GM21717 (cell line): ENCODE measurements around the gene PRUNE2.

Experiments
- ATAC-seq: cut with Tn5 transposase; IDR thresholded peaks from one replicate; pipeline ENCODE4 v1.9.1; 2021; ENCODE audit warnings: mild to moderate bottlenecking, moderate library complexity; ENCODE audit not compliant: unreplicated experiment

PRUNE2 gene

DNA sequence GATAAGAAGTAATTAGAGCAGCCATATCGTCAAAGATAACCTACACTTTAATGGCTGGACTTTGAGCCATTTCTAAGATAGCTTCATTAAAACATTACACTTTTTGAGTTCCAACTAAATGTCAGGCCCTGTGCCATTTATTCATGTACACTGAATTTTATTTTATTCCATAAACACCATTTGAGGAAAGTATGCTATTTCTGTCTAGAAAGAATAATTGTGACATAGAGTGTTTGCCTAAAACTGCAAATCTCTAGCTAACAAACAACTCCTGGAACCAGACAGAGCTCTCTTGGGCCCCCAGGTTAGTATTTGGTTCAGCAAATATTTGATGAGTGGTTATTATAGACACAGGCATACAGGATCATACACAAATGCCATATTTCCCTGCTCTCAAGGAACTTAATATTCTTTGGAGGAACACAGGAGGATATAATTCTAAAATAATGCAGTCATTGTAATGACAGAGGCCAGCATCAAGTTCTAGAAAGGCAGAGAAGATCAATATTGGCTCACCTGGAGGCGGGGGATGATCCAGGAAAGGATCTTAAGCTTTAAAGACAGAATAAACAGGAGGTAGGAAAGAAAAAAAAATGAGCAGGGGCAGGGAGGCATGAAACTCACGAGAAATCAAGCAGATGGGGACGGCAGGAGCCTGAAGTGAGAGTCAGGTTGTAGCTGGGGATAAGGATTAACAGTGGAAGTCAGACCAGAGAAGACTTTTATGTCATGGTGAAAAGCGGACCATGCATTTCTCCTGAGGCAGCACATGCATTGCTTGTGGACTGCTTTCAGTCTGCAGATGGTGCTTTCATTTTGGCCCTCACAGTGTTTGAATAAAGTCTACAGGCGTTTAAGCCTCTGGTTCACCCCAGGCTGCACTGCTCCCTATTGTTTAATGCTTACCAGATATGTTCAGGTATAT, 319.3 kb downstream of the PRUNE2 start:
- ATAC-seq: no peak

DNA sequence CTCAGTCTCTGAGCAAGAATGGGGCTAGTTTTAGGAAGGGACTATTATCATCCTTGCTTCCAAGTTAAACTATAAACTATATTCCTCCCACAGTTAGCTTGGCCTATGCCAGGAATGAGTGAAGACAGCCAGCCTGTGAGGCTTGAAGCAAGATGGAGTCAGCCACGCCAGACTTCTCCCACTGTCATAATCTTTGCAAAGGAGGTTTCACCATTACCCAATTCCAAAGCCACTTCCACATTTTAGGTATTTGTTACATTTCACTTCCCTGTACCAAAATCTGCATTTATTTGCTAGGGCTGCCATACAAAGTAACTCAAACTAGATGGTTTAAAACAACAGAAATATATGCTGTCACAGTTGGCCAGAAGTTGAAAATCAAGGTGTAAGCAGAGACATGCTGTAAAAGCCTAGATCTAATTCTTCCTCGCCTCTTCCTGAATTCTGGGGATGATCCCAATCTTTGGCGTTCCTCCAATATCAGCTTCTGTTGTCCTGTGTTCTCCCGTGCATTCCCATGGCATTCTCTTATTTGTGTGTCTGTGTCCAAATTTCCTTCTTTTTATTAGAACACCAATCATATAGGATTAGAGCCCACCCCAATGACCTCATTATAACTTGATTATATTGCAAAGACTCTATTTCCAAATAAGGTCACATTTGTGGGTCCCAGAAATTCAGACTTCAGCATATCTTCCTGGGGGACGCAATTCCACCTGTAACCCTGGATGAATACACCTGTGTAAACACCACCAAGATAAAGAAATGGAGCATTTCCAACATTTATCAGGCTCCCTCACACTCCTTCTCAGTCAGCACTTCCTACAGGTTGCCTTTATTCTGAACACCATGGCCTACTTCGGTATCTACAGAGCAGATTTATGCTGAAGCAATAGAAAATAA, 320.2 kb downstream of the PRUNE2 start:
- ATAC-seq: no peak

DNA sequence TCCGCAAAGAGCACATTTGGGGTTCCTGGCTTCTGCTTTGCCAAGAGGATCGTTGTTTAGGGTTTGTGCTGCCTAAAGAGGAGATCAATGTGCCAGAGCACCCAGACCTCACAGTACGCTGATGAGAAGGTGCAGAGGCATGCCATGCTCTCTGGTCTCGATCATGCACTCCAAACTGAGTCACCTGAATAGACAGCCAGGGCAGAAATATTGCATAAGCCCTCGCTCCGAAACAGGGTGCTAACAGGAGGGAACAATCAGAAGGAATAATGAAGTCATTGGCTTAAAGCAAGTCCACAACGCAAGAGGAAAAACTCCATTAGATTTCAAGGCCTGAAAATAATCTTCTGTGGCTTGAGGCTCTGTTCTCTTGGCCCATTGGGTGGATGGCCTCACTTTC, 322.7 kb downstream of the PRUNE2 start:
- no peak for ATAC-seq

DNA sequence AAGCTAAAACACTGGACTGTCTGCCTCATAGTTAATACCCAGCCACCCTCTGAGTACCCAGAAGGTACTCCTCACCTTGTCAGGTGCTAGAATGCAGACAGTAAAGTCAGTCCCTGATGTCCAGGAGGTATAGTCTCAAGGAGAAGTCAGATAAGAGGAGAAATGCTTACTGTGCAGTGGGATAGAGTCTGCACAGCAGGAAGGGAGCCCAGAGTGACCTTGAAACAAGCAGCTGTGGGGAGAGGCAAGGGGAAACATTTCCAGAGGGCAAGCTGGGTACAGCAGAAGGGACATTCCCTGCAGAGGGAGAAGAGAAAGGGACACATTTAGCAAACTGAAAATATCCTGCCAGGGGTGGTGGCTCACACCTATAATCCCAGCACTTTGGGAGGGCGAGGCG, 324.2 kb downstream of the PRUNE2 start:
- no peak for ATAC-seq

DNA sequence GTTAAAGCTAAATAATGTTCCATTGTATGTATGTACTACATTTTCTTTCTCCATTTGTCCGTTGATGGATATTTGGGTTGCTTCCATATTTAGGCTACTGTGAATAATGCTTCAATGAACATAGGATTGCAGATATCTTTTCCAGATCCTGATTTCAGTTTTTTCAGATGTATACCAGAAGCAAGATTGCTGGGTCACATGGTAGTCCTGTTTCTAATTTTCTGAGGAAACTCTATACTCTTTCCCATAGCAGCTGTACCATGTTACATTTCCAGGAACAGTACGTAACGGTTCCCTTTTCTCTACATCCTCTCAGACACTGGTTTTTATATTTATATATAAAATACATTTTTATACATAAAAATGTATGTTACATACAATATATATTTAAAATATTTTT, 325.1 kb downstream of the PRUNE2 start:
- ATAC-seq: no peak

DNA sequence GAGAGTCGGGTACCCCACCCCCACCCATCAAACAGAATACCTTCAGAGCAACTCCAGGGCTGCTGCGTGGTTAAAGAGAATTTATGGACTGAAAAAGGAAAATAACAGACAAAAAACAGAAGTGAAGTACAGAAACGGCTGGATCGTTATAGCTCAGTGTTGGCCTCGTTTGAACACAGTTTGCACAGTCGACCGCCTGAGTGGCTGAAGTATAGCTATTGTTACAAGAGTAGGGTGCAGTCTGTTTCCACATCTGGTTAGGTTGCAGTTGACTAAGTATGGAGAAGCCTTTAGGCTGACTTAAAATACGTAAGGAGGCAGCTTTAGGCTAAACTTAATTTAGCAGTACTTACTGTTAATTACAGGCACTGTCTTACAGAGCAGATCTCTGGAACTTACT, 325.7 kb downstream of the PRUNE2 start:
- ATAC-seq: no peak

DNA sequence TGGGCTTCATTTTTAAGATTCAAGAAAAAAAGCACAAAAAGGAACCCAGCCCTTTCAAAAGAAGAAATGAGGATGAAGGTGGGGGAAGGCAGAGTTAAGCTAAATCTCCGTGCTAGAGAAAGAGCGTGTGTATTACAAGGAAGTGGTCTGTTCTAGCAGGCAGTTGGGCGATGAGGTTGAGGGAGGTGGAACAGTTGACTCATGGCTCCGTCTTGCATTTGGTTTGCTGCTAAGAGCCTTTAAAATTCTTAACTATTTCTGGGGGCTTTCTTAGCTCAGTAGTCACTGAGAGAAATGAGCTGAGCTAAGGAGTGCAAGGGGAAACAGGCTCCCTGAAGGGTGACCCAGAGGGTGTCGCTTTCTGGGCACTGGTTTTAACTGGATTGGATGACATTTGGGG, 329.6 kb downstream of the PRUNE2 start:
- ATAC-seq: peak; percentile 73

DNA sequence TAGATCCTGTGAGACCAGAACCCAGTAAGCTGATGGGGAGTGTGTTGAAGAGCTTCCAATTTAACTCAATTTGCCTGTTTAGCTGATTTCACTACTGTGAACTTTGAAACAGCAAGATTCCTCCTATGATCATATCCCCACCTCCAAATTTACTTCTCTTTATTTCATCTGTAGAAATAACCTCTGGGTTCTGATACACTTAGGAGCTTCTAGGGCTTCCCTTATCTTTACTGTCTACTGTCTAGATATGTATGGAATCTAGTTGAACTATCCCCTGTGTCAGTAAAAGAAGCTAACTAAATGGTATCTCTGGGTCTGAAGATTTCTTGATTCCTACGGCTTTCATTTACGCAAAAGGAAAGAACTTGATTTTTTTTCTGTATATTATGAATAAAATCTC, 330.2 kb downstream of the PRUNE2 start:
- ATAC-seq: no peak

DNA sequence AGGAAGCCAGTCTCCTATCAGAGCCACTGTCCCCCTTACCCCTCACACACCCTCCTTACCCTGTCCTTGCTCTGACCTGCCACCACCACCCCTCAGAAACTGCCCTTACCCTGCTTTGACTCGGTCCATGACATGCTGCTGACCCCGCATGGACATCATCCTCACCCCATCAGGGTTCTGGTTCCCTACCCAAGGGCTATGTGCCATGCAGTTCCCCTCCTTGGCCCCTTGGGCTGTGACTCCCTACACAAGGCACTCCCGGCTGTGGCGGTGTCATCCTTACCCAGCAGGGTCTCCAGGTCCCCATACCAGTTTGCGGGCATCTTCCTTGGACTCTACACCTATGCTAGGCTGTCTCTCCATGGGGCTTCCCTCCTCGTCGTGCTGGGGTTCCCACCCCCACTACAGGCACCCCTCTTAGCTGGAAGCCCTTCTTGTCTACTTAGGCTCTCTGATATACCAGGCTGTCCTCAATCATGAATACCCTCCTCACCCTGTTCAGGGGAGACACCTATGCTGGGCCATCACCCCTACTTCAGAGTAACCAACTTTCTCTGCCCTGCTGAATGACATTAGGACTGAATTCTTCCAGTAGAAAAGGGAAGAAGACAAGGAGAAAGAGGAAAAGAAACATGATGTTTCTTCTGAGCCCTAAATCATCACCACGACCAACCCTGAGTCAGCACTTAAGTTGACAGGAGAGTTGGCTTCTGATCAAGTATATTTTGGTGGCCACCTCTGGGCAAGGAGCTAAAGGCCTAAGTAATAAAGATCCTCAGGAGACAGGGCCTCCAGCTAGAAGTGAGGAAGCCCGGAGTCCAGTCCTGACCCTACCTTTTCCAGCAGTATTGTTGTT, 331.8 kb downstream of the PRUNE2 start:
- no peak for ATAC-seq

DNA sequence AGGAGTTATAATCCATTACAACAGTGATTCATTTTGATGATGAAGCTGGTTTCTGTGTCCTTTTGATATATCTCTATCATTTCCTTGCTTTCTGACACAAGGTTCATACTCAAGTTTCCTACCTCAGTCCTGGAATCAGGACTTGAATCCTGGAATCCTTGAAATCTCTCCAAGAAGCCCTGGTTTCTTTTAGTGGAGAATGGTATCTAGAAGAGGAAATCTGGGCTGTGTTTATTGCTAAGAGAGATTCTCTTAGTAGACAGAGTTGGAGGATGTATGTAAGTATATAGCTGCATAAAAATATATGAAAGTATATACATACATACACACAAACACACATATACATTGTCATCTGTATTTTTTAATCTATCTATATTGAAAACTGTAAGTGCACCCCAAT, 332.5 kb downstream of the PRUNE2 start:
- ATAC-seq: no peak

DNA sequence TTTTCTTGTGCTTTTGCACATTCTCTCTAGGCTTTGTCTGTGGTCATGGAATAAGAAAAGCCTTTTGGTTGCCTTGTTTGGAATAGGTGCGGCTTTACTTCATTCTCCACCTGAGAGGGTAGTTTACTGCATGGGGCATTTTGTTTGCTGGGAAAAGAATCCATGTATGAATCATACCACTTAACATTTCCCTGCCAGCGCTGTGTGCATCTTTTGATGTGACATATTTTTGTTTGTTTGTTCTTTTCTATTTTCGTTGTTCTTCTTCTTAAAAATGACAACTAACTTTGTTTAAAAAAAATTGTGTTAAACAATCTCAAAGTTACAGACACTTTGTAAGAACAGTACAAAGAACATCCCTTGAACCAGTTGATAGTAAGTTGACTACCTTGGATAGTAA, 333.8 kb downstream of the PRUNE2 start:
- no peak for ATAC-seq

DNA sequence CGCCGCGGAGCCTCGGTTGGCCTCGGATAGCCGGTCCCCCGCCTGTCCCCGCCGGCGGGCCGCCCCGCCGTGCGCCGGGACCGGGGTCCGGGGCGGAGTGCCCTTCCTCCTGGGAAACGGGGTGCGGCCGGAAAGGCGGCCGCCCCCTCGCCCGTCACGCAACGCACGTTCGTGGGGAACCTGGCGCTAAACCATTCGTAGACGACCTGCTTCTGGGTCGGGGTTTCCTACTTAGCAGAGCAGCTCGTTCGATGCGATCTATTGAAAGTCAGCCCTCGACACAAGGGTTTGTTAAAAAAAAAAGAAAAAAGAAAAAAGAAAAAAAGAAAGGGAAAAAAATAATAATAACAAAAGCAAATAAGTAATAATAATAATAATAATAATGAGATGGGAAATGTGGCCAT, 334.2 kb downstream of the PRUNE2 start:
- no peak for ATAC-seq

DNA sequence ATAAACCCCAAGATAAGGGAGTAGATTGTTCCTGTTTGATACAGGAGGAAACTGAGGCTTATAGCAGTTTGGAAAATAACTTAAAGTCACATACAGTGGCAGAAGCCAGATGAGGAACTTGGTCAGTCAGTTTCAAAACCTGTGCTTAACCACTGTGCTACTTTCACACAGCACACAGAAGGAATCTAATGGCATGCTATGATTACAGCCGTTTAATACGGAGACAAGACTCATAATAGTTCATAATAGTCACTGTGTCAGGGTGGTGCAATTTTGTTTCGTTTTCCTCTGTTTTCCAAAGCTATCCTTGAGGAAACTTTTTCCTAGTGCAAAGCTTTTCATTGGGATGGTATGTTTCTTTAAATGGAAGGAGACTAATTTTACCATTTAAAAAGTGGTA, 334.6 kb downstream of the PRUNE2 start:
- ATAC-seq: peak; percentile 77

DNA sequence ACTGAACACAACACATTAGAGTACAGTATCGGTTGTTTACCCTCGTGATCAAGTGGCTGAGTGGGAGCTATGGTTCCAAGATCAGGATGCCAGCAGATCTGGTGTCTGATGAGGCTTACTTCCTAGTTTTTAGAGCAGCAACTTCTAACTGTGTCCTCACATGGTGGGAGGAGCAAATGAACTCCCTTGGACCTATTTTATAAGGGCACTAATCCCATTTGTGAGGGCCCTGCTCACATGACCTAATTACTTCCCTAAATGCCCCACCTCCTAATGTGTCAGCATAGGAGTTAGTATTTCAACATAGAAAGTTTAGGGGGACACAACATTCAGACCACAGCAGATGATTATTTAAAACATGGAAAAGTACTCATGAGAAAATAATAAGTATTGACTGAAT, 335.1 kb downstream of the PRUNE2 start:
- no peak for ATAC-seq

DNA sequence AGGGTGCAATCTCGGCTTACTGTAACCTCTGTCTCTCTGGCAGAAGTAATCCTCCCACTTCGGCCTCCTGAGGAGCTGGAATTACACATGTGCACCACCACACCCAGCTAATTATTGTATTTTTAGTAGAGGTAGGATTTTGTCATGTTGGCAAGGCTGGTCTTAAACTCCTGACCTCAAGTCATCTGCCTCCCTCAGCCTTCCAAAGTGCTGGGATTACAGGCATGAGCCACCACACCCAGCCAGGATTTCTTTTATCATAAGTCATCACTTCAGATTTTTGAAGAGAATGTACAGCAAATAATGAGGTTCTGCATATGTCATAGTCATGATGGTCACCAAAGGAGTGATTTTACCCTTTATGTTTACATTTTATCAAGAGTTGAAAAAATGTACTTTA, 338.8 kb downstream of the PRUNE2 start:
- ATAC-seq: no peak

DNA sequence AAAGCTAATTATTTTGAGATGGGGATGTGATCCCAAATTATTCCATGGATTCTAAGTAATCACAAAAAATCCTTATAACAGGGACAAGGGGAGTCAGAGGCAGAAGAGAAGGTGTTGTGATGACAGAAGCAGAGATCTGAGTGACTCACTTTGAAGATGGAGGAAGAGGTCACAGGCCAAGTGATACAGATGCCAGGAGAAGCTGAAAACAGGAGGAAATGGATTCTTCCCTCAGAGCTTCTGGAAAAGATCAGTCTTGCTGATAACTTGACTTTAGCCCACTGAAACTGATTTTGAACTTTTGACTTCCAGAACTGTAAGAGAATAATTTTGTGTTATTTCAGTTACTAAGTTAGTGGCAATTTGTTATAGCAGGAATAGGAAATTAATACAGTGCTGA, 341.6 kb downstream of the PRUNE2 start:
- ATAC-seq: no peak

DNA sequence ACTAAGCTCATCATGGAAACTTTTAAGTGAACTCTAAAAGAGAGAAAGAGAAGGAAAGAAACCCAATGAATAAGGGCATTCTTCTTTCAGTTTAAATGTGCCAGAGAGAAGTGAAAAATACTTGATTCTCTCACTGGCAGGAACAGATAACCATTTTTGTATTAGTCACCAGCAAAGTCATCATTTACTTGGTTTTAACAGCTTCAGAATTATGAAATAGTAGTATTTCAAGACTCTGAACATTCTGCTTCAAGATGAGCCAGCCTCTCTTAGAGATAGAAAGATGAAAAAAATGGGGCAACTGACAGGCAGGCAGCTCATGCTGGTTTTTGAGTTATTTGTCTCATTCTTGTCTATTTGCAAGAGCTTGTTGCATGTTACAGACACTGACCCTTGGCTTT, 343.4 kb downstream of the PRUNE2 start:
- peak; percentile 82 for ATAC-seq

DNA sequence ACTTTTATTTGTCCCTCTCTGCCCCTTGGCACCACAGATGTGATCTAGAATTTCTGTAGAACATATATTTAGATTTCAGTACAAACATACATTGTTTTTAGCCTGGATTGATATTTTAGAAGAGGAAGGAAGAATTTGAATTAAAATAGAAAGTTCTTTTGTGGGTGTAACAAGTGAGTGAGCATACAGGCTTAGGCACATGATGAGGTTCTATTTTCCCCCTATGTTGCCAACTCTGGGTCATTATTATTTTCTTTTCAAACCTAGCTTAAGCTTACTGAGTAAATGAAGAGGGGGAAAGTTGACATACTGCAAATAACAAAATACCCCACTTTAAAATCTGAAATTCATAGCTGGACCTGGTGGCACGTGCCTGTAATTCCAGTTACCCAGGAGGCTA, 344.0 kb downstream of the PRUNE2 start:
- ATAC-seq: peak; percentile 17
